Neural progenitor cell (in vitro differentiated cells): ENCODE results near the gene COPS2.

ENCODE experiments used
- CTCF ChIP-seq: fragments of 200-600 bp; sonication (generic); IDR thresholded peaks from 2 replicates; pipeline ENCODE4 v1.5.1; 2017; ENCODE audit warnings: antibody characterized with exemption, mild to moderate bottlenecking
- EZH2 ChIP-seq: fragments of 200-600 bp; sonication (generic); IDR thresholded peaks from 2 replicates; pipeline ENCODE4 v1.6.1; 2017; ENCODE audit warnings: antibody characterized with exemption, mild to moderate bottlenecking, moderate library complexity
- EZH2phosphoT487 ChIP-seq: fragments of 200-600 bp; sonication (generic); IDR thresholded peaks from 2 replicates; pipeline ENCODE4 v1.6.1; 2017; ENCODE audit warnings: antibody characterized with exemption

DNA sequence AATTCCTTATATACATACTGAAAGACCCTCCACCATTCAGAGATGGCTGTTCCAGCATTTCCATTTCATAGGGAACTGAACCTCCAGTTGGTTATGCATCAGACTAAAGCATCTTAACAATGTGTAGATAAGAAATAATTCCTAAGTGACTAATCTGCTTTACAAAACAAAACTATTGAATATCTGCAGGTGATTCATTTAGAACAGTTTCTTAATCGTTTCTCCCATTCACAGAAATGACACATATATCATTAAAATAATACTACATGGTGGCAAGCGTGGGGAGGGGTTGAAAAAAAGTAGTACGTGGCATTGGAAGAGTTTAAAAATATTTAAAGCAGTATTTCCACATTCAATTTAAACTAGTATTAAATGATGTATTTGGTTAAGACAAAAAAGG is 19.5 kb downstream of the COPS2 start:
- TF ChIP-seq CTCF (no peak), EZH2 (no peak), EZH2phosphoT487 (no peak)
